Measurements from ENCODE around the gene KCNN3. TPM values are rescaled to one million over a fixed set of nuclear protein-coding genes. Genes with fewer than 3 reads are reported as not detected.

KCNN3 gene
- total and polyA plus RNA-seq, 2 donors (not counting 1 experiment from before 2014, with no cell fraction given): 0.17 to 0.82 TPM

DNA sequence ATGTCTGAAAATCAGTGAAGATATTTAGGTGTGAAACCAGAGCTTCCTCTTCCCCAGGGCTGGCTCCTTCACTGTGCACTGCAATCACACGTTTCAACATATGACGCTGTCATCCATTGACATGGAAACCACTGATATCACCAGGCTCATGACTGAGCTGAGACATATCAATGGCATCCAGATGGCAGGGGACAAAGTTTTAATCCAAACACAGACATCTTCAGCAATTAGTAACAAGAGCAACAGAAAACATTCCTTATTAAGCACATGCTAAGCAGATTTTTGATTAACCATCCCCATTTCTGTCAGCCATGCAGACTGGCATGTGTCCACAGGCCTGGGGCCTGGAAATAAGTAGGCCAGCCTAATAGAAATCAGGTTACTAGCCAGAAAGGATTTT, 154.1 kb downstream of the KCNN3 start:
- H3K9me3 Mint-ChIP-seq (ENCODE audit: insufficient read depth): no peaks in the 10 kb centered on the region
- no peaks in the 10 kb centered on the region for H3K9me3 ChIP-seq (ENCODE audit: control extremely low read depth in 1 of 3, control insufficient read depth in 2 of 3, insufficient read depth in 1 of 3, low read length in 2 of 3)
- H3K27ac Mint-ChIP-seq: no peak overlapping the region
- intact Hi-C loops (cut with micrococcal nuclease): no loop called here
- no peak overlapping the region for H3K9ac ChIP-seq (ENCODE audit: low read length)
- DNase-seq (peak; percentile 23), ATAC-seq (ENCODE audit: low read depth) (peak; percentile 24)
- H3K4me3 ChIP-seq (ENCODE audit: control extremely low read depth in 1 of 5, extremely low read depth in 1 of 5, insufficient read depth in 1 of 5, low read depth in 2 of 5, low read length in 4 of 5): no peak overlapping the region
- no peaks in the 10 kb centered on the region for H3K27me3 Mint-ChIP-seq
- H3K27ac ChIP-seq (ENCODE audit: low read length in 2 of 2): no peak overlapping the region
- H3K36me3 ChIP-seq (replicated peaks in 1 of 2; ENCODE audit: control extremely low read depth in 1 of 2, control insufficient read depth in 1 of 2, extremely low read depth in 1 of 2, insufficient read depth in 2 of 2, low read length in 1 of 2): no peaks in the 10 kb centered on the region
- ChIA-PET CTCF (no interaction called here), POLR2A (no interaction called here)
- TF ChIP-seq, protein P1, sequence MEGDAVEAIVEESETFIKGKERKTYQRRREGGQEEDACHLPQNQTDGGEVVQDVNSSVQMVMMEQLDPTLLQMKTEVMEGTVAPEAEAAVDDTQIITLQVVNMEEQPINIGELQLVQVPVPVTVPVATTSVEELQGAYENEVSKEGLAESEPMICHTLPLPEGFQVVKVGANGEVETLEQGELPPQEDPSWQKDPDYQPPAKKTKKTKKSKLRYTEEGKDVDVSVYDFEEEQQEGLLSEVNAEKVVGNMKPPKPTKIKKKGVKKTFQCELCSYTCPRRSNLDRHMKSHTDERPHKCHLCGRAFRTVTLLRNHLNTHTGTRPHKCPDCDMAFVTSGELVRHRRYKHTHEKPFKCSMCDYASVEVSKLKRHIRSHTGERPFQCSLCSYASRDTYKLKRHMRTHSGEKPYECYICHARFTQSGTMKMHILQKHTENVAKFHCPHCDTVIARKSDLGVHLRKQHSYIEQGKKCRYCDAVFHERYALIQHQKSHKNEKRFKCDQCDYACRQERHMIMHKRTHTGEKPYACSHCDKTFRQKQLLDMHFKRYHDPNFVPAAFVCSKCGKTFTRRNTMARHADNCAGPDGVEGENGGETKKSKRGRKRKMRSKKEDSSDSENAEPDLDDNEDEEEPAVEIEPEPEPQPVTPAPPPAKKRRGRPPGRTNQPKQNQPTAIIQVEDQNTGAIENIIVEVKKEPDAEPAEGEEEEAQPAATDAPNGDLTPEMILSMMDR (IDR thresholded peaks at IDR 0.05): no peak
- no peak for TF ChIP-seq EZH2 (IDR thresholded peaks at IDR 0.05; ENCODE audit: borderline replicate concordance, insufficient read depth, low read depth, low read length, poor library complexity, severe bottlenecking)
- H3K4me1 ChIP-seq (ENCODE audit: control insufficient read depth in 2 of 2, insufficient read depth in 2 of 2, low read length in 2 of 2): no peaks in the 10 kb centered on the region
- H3K4me1 Mint-ChIP-seq: peaks cover 6% of the 10 kb centered on the region
- no peak overlapping the region for H2AFZ ChIP-seq (ENCODE audit: insufficient read depth, low read depth, low read length, poor library complexity, severe bottlenecking)
- no peaks in the 10 kb centered on the region for H3K27me3 ChIP-seq (replicated peaks in 1 of 4; ENCODE audit: control extremely low read depth in 1 of 4, control insufficient read depth in 3 of 4, insufficient read depth in 4 of 4, low read length in 3 of 4)
- no peak overlapping the region for H3K4me2 ChIP-seq (replicated peaks; ENCODE audit: low read depth, low read length, poor library complexity, severe bottlenecking)
- H3K4me3 Mint-ChIP-seq: no peak overlapping the region
- no peaks in the 10 kb centered on the region for H3K79me2 ChIP-seq (ENCODE audit: control insufficient read depth, insufficient read depth, low read length)
- H4K20me1 ChIP-seq (ENCODE audit: control insufficient read depth, insufficient read depth, low read length, poor library complexity, severe bottlenecking): no peaks in the 10 kb centered on the region
- WGBS (ENCODE audit: insufficient coverage): 25% methylated on average over 2 of the region's 2 CpGs

DNA sequence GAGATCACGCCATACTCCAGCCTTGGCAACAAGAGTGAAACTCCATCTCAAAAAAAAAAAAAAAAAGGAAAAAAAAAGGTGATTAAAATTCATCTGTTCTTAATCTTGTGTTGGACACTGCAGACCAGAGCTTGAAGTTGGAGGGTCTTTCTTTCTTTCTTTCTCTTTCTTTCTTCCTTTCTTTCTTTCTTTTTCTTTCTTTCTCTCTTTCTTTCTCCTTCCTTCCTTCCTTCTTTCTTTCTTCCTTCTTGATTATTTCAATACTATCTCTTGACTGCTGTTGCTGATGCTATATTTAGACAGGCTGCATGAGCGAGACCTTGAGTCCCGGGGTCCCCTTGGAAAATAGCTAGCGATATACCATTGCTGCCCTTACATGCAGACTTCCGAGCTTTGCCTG, 154.7 kb downstream of the KCNN3 start:
- Histone ChIP-seq H3K27ac (ENCODE audit: low read length in 2 of 2) (no peak overlapping the region), H3K4me1 (ENCODE audit: control insufficient read depth in 2 of 2, insufficient read depth in 2 of 2, low read length in 2 of 2) (no peaks in the 10 kb centered on the region), H2AFZ (ENCODE audit: insufficient read depth, low read depth, low read length, poor library complexity, severe bottlenecking) (no peak overlapping the region), H3K4me3 (ENCODE audit: control extremely low read depth in 1 of 5, extremely low read depth in 1 of 5, insufficient read depth in 1 of 5, low read depth in 2 of 5, low read length in 4 of 5) (no peak overlapping the region), H3K27me3 (replicated peaks in 1 of 4; ENCODE audit: control extremely low read depth in 1 of 4, control insufficient read depth in 3 of 4, insufficient read depth in 4 of 4, low read length in 3 of 4) (no peaks in the 10 kb centered on the region), H3K36me3 (replicated peaks in 1 of 2; ENCODE audit: control extremely low read depth in 1 of 2, control insufficient read depth in 1 of 2, extremely low read depth in 1 of 2, insufficient read depth in 2 of 2, low read length in 1 of 2) (no peaks in the 10 kb centered on the region), H3K4me2 (replicated peaks; ENCODE audit: low read depth, low read length, poor library complexity, severe bottlenecking) (no peak overlapping the region), H3K79me2 (ENCODE audit: control insufficient read depth, insufficient read depth, low read length) (no peaks in the 10 kb centered on the region), H3K9ac (ENCODE audit: low read length) (no peak overlapping the region), H3K9me3 (ENCODE audit: control extremely low read depth in 1 of 3, control insufficient read depth in 2 of 3, insufficient read depth in 1 of 3, low read length in 2 of 3) (no peaks in the 10 kb centered on the region), H4K20me1 (ENCODE audit: control insufficient read depth, insufficient read depth, low read length, poor library complexity, severe bottlenecking) (no peaks in the 10 kb centered on the region)
- H3K27me3 Mint-ChIP-seq: no peaks in the 10 kb centered on the region
- DNase-seq: no peak
- ATAC-seq (ENCODE audit: low read depth): no peak
- no peak overlapping the region for H3K4me3 Mint-ChIP-seq
- intact Hi-C loops (cut with micrococcal nuclease): no loop called here
- no peak for TF ChIP-seq EZH2 (IDR thresholded peaks at IDR 0.05; ENCODE audit: borderline replicate concordance, insufficient read depth, low read depth, low read length, poor library complexity, severe bottlenecking)
- TF ChIP-seq, protein P1 (IDR thresholded peaks at IDR 0.05): no peak
- no peak overlapping the region for H3K27ac Mint-ChIP-seq
- POLR2A ChIA-PET: no interaction called here
- CTCF ChIA-PET: interaction anchor here (0.7 kb wide), 1 partner anchor 18 kb away, joined by 3 read pairs; no protein-coding TSS in a partner anchor
- no peaks in the 10 kb centered on the region for H3K4me1 Mint-ChIP-seq
- 91% methylated on average over 4 of the region's 5 CpGs for WGBS (ENCODE audit: insufficient coverage)
- H3K9me3 Mint-ChIP-seq (ENCODE audit: insufficient read depth): no peaks in the 10 kb centered on the region

All from B cell (primary cell).